AG04450 (cell line): ENCODE results near the gene SNX1. TPM values are rescaled to one million over a fixed set of nuclear protein-coding genes. Genes with fewer than 3 reads are reported as not detected.

Experiments used
- CTCF ChIA-PET: fragments of 300-600, 350-600 bp; formaldehyde crosslinking; extraction: SDS; loops from one replicate; lab custom pipeline; 2022; ENCODE audit warnings: antibody characterized with exemption, inconsistent platforms; lab: Charles Lee
- POLR2A ChIA-PET: fragments of 350-600 bp; formaldehyde crosslinking; extraction: SDS; loops from one replicate; lab custom pipeline; 2021; ENCODE audit warnings: antibody characterized with exemption, inconsistent platforms; lab: Yijun Ruan, JAX
- DNase-seq: peaks from one replicate; pipeline ENCODE4 v3.0.0-alpha.2; 2011; ENCODE audit warnings: low read depth, low spot score
- H3K27ac ChIP-seq: one replicate; pipeline ENCODE4 v1.5.1; 2012; ENCODE audit warnings: low read depth, low read length, control low read depth
- H3K27me3 ChIP-seq: one replicate; pipeline ENCODE4 v1.6.0; 2012; ENCODE audit warnings: low read length; ENCODE audit not compliant: control insufficient read depth, insufficient read depth
- H3K4me3 ChIP-seq: 2 replicates; pipeline ENCODE4 v1.5.1; 2011; ENCODE audit warnings: mild to moderate bottlenecking, low read depth, low read length, control low read depth
- H3K9me3 ChIP-seq: 2 replicates; pipeline ENCODE4 v1.5.1; 2012; ENCODE audit warnings: low read length; ENCODE audit not compliant: control insufficient read depth, insufficient read depth
- CTCF ChIP-seq: IDR thresholded peaks from 2 replicates; pipeline ENCODE4 v1.5.1; 2011; ENCODE audit warnings: low read depth, low read length, control low read depth, inconsistent platforms
- polyA plus RNA-seq: library from polyadenylated mRNA; depleted of rRNA; stranded (reverse); fragments of >200 nt; gene quantifications from 2 replicates; pipeline ENCODE4 v1.2.3, GENCODE V29; 2011

Gene SNX1
- polyA plus RNA-seq, 1 experiment: 77.6 TPM

DNA sequence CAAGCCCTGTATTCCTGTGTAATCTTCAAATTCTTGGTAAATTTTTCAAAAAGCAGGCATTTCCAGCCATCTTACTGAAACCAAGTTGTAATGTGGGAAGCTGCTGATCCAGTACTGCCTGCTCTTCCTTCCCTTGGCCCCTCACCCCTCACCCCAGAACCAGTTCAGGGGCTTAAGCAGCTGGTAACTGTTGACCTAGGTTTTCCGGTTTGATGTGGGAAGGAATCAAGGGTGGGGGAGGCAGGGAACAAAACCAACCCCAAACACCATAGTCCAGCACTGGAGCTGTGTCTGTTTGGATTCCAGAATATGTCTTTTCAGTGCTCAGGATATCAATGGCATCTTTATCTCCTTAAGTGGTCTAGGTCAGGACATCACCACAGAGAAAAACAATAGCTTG is 26.7 kb downstream of the SNX1 start:
- Histone ChIP-seq H3K9me3 (no peaks in the 10 kb centered on the region), H3K4me3 (no peak overlapping the region), H3K27me3 (no peaks in the 10 kb centered on the region), H3K27ac (no peak overlapping the region)
- no peak for DNase-seq
- ChIA-PET POLR2A (no interaction called here), CTCF (interaction anchor here (1.2 to 1.6 kb wide), 2 partner anchors 9 to 31 kb away, joined by 3 to 6 read pairs; no protein-coding TSS in a partner anchor)
- TF ChIP-seq CTCF: no peak

DNA sequence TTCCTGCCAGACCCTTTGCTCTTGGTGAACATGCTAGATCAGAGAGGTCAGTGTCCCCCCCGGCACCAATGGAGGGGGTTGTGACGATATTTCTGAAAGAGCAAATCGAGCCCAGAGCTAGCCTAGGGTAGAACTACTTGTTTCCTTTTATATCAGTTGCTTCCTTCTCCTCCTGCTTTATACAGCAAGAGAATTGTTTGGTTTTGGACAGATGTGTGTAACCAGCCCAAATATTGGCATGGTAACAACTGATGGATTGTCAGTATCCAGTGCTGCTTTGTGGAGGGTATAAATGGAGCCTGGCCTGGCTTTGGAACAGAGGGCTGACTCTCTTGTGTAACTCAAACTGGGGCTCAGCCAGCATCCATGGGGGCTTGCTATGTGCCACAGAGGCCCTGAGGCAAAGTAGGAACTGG is 27.2 kb downstream of the SNX1 start:
- DNase-seq: no peak
- TF ChIP-seq CTCF: no peak
- POLR2A ChIA-PET: no interaction called here
- H3K27me3 ChIP-seq: no peaks in the 10 kb centered on the region
- H3K9me3 ChIP-seq: no peaks in the 10 kb centered on the region
- CTCF ChIA-PET: interaction anchor here (1.2 to 1.6 kb wide), 2 partner anchors 8 to 31 kb away, joined by 3 to 6 read pairs; no protein-coding TSS in a partner anchor
- H3K27ac ChIP-seq: no peak overlapping the region
- no peak overlapping the region for H3K4me3 ChIP-seq

DNA sequence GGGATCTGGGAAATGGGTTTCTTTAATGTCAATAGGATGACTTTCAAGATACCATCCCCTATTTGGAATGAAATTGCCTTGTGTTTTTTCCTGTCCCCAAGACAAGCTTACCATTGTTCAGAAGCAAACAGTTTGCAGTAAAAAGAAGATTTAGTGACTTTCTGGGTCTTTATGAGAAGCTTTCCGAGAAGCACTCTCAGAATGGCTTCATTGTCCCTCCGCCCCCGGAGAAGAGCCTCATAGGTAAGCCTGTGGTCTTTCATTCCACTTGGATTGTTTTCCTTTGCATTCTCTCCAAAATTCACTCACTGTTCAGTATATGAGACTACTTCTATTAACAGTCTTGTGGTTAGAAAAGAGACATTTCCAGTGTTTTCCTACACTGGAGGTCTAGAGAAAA is 30.2 kb downstream of the SNX1 start:
- ChIA-PET POLR2A (no interaction called here), CTCF (interaction anchor here (0.7 kb wide), 1 partner anchor 515 kb away, joined by 6 read pairs; no protein-coding TSS in a partner anchor)
- H3K27ac ChIP-seq: no peak overlapping the region
- no peaks in the 10 kb centered on the region for H3K27me3 ChIP-seq
- H3K4me3 ChIP-seq: no peak overlapping the region
- no peak for TF ChIP-seq CTCF
- H3K9me3 ChIP-seq: no peaks in the 10 kb centered on the region
- no peak for DNase-seq

DNA sequence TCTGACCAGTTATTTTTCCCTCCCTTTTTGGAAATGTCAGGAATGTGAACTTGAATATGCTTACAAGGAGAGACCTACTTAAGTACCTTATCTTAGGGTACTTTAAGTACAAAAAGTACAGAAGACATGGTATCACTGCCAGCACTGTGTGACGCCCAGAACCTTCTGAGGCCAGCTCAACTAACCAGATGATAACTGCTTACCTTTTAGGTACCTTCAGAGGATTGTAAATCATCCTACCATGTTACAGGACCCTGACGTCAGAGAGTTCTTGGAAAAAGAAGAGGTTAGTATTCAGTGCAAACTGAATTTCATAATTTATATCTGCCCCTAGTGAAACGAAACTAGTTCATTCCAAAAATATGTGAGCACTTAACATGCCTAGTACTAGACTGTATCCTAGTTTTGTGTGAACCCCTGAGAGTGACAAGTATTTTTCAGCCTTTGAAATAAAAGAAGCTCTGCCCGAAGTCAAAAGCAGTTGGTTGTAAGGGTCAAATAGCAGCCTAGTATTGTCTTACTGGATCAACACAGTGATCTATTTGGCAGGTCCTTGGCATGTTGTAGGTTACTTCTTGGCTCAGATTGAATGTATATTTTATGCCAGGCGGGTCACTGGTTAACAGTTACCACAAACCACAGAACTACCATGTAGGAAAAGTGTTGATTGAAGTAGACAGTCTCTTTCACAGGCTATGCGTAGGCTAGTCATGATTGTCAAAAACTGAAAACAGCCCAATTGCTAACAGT is 31.9 kb downstream of the SNX1 start:
- Histone ChIP-seq H3K27me3 (no peaks in the 10 kb centered on the region), H3K4me3 (no peak overlapping the region), H3K27ac (no peak overlapping the region), H3K9me3 (no peaks in the 10 kb centered on the region)
- no peak for TF ChIP-seq CTCF
- POLR2A ChIA-PET: no interaction called here
- DNase-seq: no peak
- CTCF ChIA-PET: no interaction called here

GRCh38 chr15:64130159-64130558 is 34.4 kb downstream of the SNX1 start:
- no peak overlapping the region for H3K4me3 ChIP-seq
- DNase-seq: no peak
- ChIA-PET POLR2A (no interaction called here), CTCF (interaction anchor here (0.7 kb wide), 1 partner anchor 23 kb away, joined by 3 read pairs; no protein-coding TSS in a partner anchor)
- no peak overlapping the region for H3K27ac ChIP-seq
- no peaks in the 10 kb centered on the region for H3K27me3 ChIP-seq
- no peaks in the 10 kb centered on the region for H3K9me3 ChIP-seq
- no peak for TF ChIP-seq CTCF
